Rectal smooth muscle tissue (tissue), 1 donor: ENCODE measurements around the gene FLACC1.
"Not testable (repeated sequence)": the region's sequence is repeated elsewhere in the genome, so short reads cannot be mapped to it uniquely, and the experiment has no call there.

Experiments
- H3K27ac ChIP-seq: one replicate; pipeline ENCODE4 v1.7.0; 2013; ENCODE audit warnings: low read depth, low read length, inconsistent platforms
- H3K27me3 ChIP-seq: one replicate; pipeline ENCODE4 v1.7.0; 2013; ENCODE audit warnings: low read length; ENCODE audit not compliant: control insufficient read depth, insufficient read depth
- H3K36me3 ChIP-seq: one replicate; pipeline ENCODE4 v1.7.0; 2013; ENCODE audit warnings: low read length; ENCODE audit not compliant: control insufficient read depth, insufficient read depth
- H3K4me1 ChIP-seq: one replicate; pipeline ENCODE4 v1.7.0; 2013; ENCODE audit warnings: low read length; ENCODE audit not compliant: control insufficient read depth, insufficient read depth
- H3K4me3 ChIP-seq: one replicate; pipeline ENCODE4 v1.7.0; 2013; ENCODE audit warnings: low read length
- H3K9ac ChIP-seq: one replicate; pipeline ENCODE4 v1.7.0; 2013; ENCODE audit warnings: low read length

Gene FLACC1

GRCh38 chr2:201344663-201345366 is 12.3 kb downstream of the FLACC1 start:
- H3K4me3 ChIP-seq: no peak overlapping the region
- H3K4me1 ChIP-seq: no peaks in the 10 kb centered on the region
- H3K36me3 ChIP-seq: peaks cover 2% of the 10 kb centered on the region
- H3K27ac ChIP-seq: no peak overlapping the region
- H3K27me3 ChIP-seq: no peaks in the 10 kb centered on the region
- no peak overlapping the region for H3K9ac ChIP-seq

DNA sequence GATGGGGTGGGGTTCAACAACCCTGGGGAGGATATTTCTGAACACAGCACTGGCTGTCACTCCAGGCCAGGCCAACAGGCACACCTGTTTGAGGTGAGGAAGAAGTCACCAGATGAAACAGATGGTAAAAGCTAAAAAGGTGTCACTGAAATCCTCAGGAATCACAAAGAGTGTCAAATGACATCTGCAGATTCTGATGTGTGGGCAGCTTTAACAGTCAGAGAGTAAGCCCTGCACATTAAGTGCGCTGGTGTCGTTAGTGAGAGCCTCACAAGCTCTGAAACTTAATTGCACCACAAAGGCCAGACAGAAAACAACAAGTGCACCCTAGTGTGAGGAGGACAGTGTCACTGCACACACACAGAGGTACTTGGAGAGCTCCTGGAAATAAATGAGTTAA is 13.6 kb downstream of the FLACC1 start:
- no peak overlapping the region for H3K4me3 ChIP-seq

GRCh38 chr2:201342923-201343322 is 14.2 kb downstream of the FLACC1 start:
- Histone ChIP-seq H3K4me1 (no peaks in the 10 kb centered on the region), H3K27ac (no peak overlapping the region), H3K9ac (no peak overlapping the region), H3K36me3 (peaks cover 2% of the 10 kb centered on the region), H3K4me3 (no peak overlapping the region), H3K27me3 (no peaks in the 10 kb centered on the region)

More for the DNA sequence above, 13.6 kb downstream of the FLACC1 start:
- peaks cover 2% of the 10 kb centered on the region for H3K36me3 ChIP-seq
- H3K9ac ChIP-seq: no peak overlapping the region
- no peaks in the 10 kb centered on the region for H3K4me1 ChIP-seq
- H3K27ac ChIP-seq: no peak overlapping the region
- no peaks in the 10 kb centered on the region for H3K27me3 ChIP-seq

- H3K36me3 ChIP-seq: no peaks in the 10 kb centered on the region
- H3K9ac ChIP-seq: no peak overlapping the region
- no peaks in the 10 kb centered on the region for H3K27me3 ChIP-seq
- no peaks in the 10 kb centered on the region for H3K4me1 ChIP-seq
- no peak overlapping the region for H3K27ac ChIP-seq
- H3K4me3 ChIP-seq: no peak overlapping the region
Observed at GRCh38 chr2:201329409-201329808, 27.7 kb downstream of the FLACC1 start.

- Histone ChIP-seq H3K9ac (no peak overlapping the region), H3K27me3 (no peaks in the 10 kb centered on the region), H3K36me3 (no peaks in the 10 kb centered on the region), H3K27ac (no peak overlapping the region), H3K4me1 (no peaks in the 10 kb centered on the region), H3K4me3 (no peak overlapping the region)
Observed at GRCh38 chr2:201327678-201328077, 29.5 kb downstream of the FLACC1 start.

DNA sequence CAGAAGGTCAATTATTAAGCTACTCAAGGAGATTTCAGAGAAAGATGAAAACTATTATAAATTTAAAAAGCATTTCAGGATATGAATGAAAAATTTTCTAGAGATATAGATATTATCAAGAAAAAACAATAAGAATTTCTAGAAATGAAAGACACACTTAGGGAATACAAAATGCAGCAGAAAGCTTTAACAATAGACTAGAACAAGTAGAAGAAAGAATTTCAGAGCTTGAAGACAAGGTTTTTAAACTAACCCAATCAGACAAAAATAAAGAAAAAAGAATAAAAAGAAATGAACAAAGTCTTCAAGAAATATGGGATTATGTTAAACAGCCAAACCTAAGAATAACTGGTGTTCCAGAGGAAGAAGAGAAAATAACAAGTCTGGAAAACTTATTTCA is 34.4 kb downstream of the FLACC1 start:
- H3K27ac ChIP-seq: no peak overlapping the region
- no peak overlapping the region for H3K9ac ChIP-seq
- H3K4me1 ChIP-seq: no peaks in the 10 kb centered on the region
- H3K27me3 ChIP-seq: no peaks in the 10 kb centered on the region
- no peaks in the 10 kb centered on the region for H3K36me3 ChIP-seq
- no peak overlapping the region for H3K4me3 ChIP-seq

GRCh38 chr2:201320701-201321100 is 36.4 kb downstream of the FLACC1 start:
- Histone ChIP-seq H3K27me3 (no peaks in the 10 kb centered on the region), H3K9ac (no peak overlapping the region), H3K36me3 (no peaks in the 10 kb centered on the region), H3K4me1 (no peaks in the 10 kb centered on the region), H3K27ac (no peak overlapping the region), H3K4me3 (no peak overlapping the region)

DNA sequence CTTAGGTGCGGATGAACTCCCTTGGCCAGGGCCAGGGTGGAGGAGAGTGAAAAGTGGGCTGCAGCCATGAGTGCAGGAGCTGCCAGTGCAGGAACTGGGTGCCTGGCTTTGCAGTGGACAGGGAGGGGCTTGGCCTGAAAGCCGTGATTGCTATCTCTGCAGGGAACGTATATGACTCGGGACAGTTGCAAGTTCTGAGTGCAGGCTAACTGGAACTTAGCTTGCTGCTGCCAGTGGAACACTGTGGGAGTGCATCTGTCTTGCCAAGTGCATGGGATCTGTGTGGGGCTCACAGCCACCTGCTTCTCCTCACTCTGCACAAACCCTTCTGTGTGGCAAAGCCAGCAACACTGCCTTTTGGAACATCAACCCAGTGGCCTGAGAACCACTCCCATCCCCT is 36.9 kb downstream of the FLACC1 start:
- Histone ChIP-seq H3K36me3 (no peaks in the 10 kb centered on the region), H3K4me3 (no peak overlapping the region), H3K4me1 (no peaks in the 10 kb centered on the region), H3K9ac (no peak overlapping the region), H3K27me3 (no peaks in the 10 kb centered on the region), H3K27ac (no peak overlapping the region)

GRCh38 chr2:201319511-201319910 is 37.6 kb downstream of the FLACC1 start:
- H3K4me1 ChIP-seq: no peaks in the 10 kb centered on the region
- no peak overlapping the region for H3K4me3 ChIP-seq
- H3K27ac ChIP-seq: no peak overlapping the region
- no peak overlapping the region for H3K9ac ChIP-seq
- H3K36me3 ChIP-seq: no peaks in the 10 kb centered on the region
- no peaks in the 10 kb centered on the region for H3K27me3 ChIP-seq

DNA sequence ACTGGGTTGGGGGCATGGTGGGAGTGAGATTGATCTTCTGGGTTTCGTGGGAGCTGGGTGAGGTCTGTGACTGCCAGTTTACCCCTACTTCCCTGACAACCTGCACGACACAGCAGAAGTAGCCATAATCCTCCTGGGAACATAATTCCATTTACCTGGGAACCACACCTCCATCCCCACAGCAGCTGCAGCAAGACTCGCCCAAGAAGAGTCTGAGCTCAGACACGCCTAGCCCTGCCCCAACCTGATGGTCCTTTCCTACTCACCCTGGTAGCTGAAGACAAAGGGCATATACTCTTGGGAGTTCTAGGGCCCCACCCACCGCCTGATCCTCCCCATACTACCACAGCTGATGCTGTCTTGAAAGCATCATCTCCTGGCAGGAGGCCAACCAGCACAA is 43.8 kb downstream of the FLACC1 start:
- Histone ChIP-seq H3K4me3 (no peak overlapping the region), H3K9ac (no peak overlapping the region), H3K27me3 (no peaks in the 10 kb centered on the region), H3K27ac (no peak overlapping the region), H3K36me3 (no peaks in the 10 kb centered on the region), H3K4me1 (no peaks in the 10 kb centered on the region)

GRCh38 chr2:201308914-201309313 is 48.2 kb downstream of the FLACC1 start:
- no peaks in the 10 kb centered on the region for H3K27me3 ChIP-seq
- H3K36me3 ChIP-seq: no peaks in the 10 kb centered on the region
- no peak overlapping the region for H3K27ac ChIP-seq
- no peaks in the 10 kb centered on the region for H3K4me1 ChIP-seq
- H3K9ac ChIP-seq: no peak overlapping the region
- no peak overlapping the region for H3K4me3 ChIP-seq

DNA sequence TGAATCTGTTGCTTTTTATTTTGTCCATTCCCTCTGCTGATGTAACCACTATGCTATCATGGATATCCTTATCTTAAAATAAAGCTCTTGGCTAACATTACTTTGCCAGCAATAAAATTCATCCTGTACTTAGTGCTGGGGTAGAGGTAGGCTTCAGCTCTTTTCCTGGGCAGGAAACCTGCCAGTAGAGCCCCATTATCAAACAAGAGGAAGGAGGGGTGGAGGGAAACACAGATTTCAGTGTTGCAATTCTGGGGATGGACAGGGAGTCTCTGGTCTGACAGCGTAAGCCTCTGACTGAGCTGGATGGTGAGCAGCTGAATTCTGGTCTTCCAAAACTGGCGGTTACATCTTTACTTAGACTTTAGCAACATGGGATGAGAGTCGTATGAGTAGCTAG is 49.3 kb downstream of the FLACC1 start:
- Histone ChIP-seq H3K27ac (no peak overlapping the region), H3K9ac (no peak overlapping the region), H3K4me3 (no peak overlapping the region), H3K4me1 (no peaks in the 10 kb centered on the region), H3K36me3 (no peaks in the 10 kb centered on the region), H3K27me3 (no peaks in the 10 kb centered on the region)

DNA sequence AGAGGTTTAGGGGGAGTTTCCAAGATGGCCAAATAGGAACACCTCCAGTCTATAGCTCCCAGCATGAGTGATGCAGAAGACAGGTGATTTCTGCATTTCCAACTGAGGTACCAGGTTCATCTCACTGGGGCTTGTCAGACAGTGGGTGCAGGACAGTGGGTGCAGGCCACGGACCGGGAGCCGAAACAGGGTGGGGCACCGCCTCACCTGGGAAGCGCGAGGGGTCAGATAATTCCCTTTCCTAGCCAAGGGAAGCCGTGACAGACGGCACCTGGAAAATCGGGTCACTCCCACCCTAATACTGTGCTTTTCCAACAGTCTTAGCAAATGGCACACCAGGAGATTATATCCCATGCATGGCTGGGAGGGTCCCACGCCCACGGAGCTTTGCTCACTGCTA is 57.2 kb downstream of the FLACC1 start:
- H3K4me1 ChIP-seq, H3K27me3 ChIP-seq, H3K36me3 ChIP-seq, H3K9ac ChIP-seq, H3K4me3 ChIP-seq, H3K27ac ChIP-seq: not testable (repeated sequence)
